Stomach (tissue), 9 donors: ENCODE results near the gene PPP2R3B. TPM values are rescaled to one million over a fixed set of nuclear protein-coding genes. Genes with fewer than 3 reads are reported as not detected.

Experiments used
- DNase-seq, 2 donors: peaks; one replicate each; pipeline versions ENCODE4 v3.0.0 to v3.0.0-alpha.2; 2013 to 2019
- H3K27ac ChIP-seq, 5 donors: fragments of 200-600 bp in 4 of 5; sonication (generic) in 4 of 5; one replicate each; pipeline ENCODE4 v1.5.1; 2013 to 2019; ENCODE audit warnings: mild to moderate bottlenecking in 1 of 5, moderate library complexity in 1 of 5
- H3K27me3 ChIP-seq, 3 donors: fragments of 200-600 bp; sonication (generic); one replicate each; pipeline ENCODE4 v1.5.1; 2017 to 2019; ENCODE audit warnings: mixed run types in 1 of 3
- H3K36me3 ChIP-seq, 4 donors: fragments of 200-600 bp; sonication (generic); 1 replicate in 3 of 4; 2 replicates in 1 of 4; pipeline ENCODE4 v1.5.1; 2016 to 2019
- H3K4me1 ChIP-seq, 4 donors: fragments of 200-600 bp; sonication (generic); one replicate each; pipeline ENCODE4 v1.5.1; 2016 to 2019
- H3K4me3 ChIP-seq, 4 donors: fragments of 200-600 bp; sonication (generic) in 3 of 4; one replicate each; pipeline ENCODE4 v1.5.1; 2016 to 2019; ENCODE audit warnings: mild to moderate bottlenecking in 1 of 4
- H3K9me3 ChIP-seq, 4 donors: fragments of 200-600 bp; sonication (generic); one replicate each; pipeline ENCODE4 v1.5.1; 2016 to 2019
- EP300 ChIP-seq: sonication (generic); formaldehyde crosslinking; IDR thresholded peaks from one replicate; pipeline ENCODE4 v1.6.1; 2017; ENCODE audit warnings: antibody characterized with exemption
- POLR2A ChIP-seq, 4 donors: fragments of 450-650 bp; IDR thresholded peaks; one replicate each; pipeline ENCODE4 v1.6.1; 2016; ENCODE audit warnings: antibody characterized with exemption in 4 of 4, control low read depth in 2 of 4, mild to moderate bottlenecking in 1 of 4, moderate library complexity in 1 of 4
- POLR2AphosphoS5 ChIP-seq, 3 donors: sonication (generic); formaldehyde crosslinking; IDR thresholded peaks; one replicate each; pipeline ENCODE4 v1.6.1; 2016; ENCODE audit warnings: antibody characterized with exemption in 3 of 3
- WGBS, 5 donors: extraction: QIAGEN DNeasy Blood & Tissue Kit in 3 of 5; methylation state at CpG; one replicate each; pipeline versions ENCODE4 v1.1.5 to v1.1.7; 2013 to 2018; 5-methylcytosine and 5-hydroxymethylcytosine counted together
- intact Hi-C: fragments of 100-400 bp; cut with DNase I; formaldehyde crosslinking; loops from one replicate; pipeline ENCODE4 v1.15.1; 2023; ENCODE audit warnings: low total_unique reads
- polyA plus RNA-seq, 3 donors: library from polyadenylated mRNA; stranded (reverse); fragments of 200-250 nt; gene quantifications; one replicate each; pipeline ENCODE4 v1.2.3, GENCODE V29; 2013
- total RNA-seq, 5 donors: library from RNA; depleted of rRNA; stranded (reverse); fragments of >200 nt; gene quantifications; one replicate each; pipeline versions ENCODE4 v1.1.0 to v1.2.3, GENCODE V29; 2014 to 2016
- TF ChIP-seq, protein P1 (sequence below), 7 experiments: fragments of 450-650 bp in 4 of 7; fragments of 200-600 bp in 3 of 7; sonication (generic) in 3 of 7; IDR thresholded peaks; one replicate each; pipeline ENCODE4 v1.5.1; 2016 to 2019; ENCODE audit warnings: antibody characterized with exemption in 7 of 7, control low read depth in 2 of 7, mild to moderate bottlenecking in 1 of 7
- donor health status: healthy with polysubstance abuse.
- donor health status: Bipolar disorder and iron deficiency.
- donor health status: healthy.

The PPP2R3B gene
- total and polyA plus RNA-seq, 8 donors, result 5.3 to 31.7 (median 15.0) TPM

GRCh38 chrX:318739-319578 lies 67.7 kb downstream of the PPP2R3B start, which contains the start of gene GTPBP6:
TSS of gene GTPBP6 (minus strand) at chrX:318796. CDS start at chrX:318787, 9 bp downstream.
- no peaks in the 10 kb centered on the region for H3K9me3 ChIP-seq
- peak; percentile 99 to 100 for DNase-seq
- TF ChIP-seq POLR2A (IDR thresholded peaks at IDR 0.05) (no peak), EP300 (no peak), POLR2AphosphoS5 (IDR thresholded peaks at IDR 0.05) (peak in 2 of 3 donors; percentile 57 to 83)
- TF ChIP-seq, protein P1, sequence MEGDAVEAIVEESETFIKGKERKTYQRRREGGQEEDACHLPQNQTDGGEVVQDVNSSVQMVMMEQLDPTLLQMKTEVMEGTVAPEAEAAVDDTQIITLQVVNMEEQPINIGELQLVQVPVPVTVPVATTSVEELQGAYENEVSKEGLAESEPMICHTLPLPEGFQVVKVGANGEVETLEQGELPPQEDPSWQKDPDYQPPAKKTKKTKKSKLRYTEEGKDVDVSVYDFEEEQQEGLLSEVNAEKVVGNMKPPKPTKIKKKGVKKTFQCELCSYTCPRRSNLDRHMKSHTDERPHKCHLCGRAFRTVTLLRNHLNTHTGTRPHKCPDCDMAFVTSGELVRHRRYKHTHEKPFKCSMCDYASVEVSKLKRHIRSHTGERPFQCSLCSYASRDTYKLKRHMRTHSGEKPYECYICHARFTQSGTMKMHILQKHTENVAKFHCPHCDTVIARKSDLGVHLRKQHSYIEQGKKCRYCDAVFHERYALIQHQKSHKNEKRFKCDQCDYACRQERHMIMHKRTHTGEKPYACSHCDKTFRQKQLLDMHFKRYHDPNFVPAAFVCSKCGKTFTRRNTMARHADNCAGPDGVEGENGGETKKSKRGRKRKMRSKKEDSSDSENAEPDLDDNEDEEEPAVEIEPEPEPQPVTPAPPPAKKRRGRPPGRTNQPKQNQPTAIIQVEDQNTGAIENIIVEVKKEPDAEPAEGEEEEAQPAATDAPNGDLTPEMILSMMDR (IDR thresholded peaks at IDR 0.05), result peak in 2 of 7 experiments; percentile 12 to 20
- H3K4me3 ChIP-seq, result peak within 1 kb of the TSS; percentile 80 to 97 (median 90)
- H3K4me1 ChIP-seq, result peaks cover 16 to 50% (median 37%) of the 10 kb centered on the region in 4 donors
- WGBS, 5 donors, result 0 to 1% (median 0%) methylated on average over 8 to 97 of the region's 97 CpGs
- peaks cover 11 to 26% (median 24%) of the 10 kb centered on the region in 4 donors for H3K36me3 ChIP-seq
- intact Hi-C loops, result no loop called here
- peaks cover 0 to 1% (median 0%) of the 10 kb centered on the region in 3 donors for H3K27me3 ChIP-seq
- H3K27ac ChIP-seq, result peak within 1 kb of the TSS; percentile 95 to 100 (median 97)

- H3K4me1 ChIP-seq, result peaks cover 16 to 45% (median 36%) of the 10 kb centered on the region in 4 donors
- intact Hi-C loops, result no loop called here
Observed at GRCh38 chrX:318068-318738, 68.5 kb downstream of the PPP2R3B start.

DNA sequence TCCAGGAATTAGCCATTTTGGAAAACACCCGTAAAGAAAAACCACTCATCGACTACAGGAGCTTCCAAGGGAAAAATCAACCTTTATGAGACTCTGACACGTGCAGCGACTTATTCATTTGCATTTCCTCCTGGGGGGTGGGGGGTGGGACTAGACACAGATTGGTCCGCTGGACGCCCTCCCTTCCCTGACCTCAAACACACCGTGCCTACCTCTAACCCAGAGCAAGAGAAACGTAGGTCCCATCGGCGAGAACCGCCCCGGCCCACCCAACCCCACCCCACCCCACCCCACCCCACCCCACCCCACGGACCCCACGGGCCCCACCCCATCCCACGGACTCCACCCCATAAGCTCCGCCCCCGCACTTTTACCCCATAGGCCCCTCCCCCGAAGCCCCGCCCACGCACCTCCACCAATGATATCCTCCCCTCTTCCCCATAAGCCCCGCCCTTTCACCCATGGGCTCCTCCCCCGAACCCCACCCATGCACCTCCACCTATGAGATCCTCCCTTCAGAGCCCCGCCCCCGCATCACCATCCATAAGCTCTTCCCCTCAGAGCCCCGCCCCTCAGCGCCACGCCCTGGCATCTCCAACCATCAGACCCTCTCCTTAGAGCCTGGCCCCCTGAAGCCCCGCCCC lies 69.2 kb downstream of the PPP2R3B start:
- TF ChIP-seq, protein P1 (IDR thresholded peaks at IDR 0.05), result no peak
- no peak for TF ChIP-seq POLR2A (IDR thresholded peaks at IDR 0.05)
- TF ChIP-seq POLR2AphosphoS5 (IDR thresholded peaks at IDR 0.05), result no peak
- no peak for TF ChIP-seq EP300
- Histone ChIP-seq H3K27me3 (no peaks in the 10 kb centered on the region), H3K4me3 (peak overlapping the region; percentile 80 to 97 (median 90)), H3K9me3 (no peaks in the 10 kb centered on the region), H3K36me3 (peaks cover 21 to 40% (median 38%) of the 10 kb centered on the region in 4 donors), H3K4me1 (peaks cover 16 to 40% (median 33%) of the 10 kb centered on the region in 4 donors), H3K27ac (peak overlapping the region; percentile 69 to 100 (median 96))
- intact Hi-C loops, result no loop called here
- 45 to 55% (median 51%) methylated on average over 14 to 28 of the region's 28 CpGs for WGBS, 5 donors
- no peak for DNase-seq

More at GRCh38 chrX:318068-318738, 68.5 kb downstream of the PPP2R3B start:
- peak overlapping the region; percentile 80 to 97 (median 90) for H3K4me3 ChIP-seq
- H3K27ac ChIP-seq, result peak overlapping the region; percentile 95 to 100 (median 97)
- WGBS, 5 donors, result 0 to 2% (median 0%) methylated on average over 22 to 61 of the region's 61 CpGs
- H3K36me3 ChIP-seq, result peaks cover 15 to 33% (median 32%) of the 10 kb centered on the region in 4 donors
- peak; percentile 99 for DNase-seq
- no peaks in the 10 kb centered on the region for H3K9me3 ChIP-seq
- TF ChIP-seq POLR2AphosphoS5 (IDR thresholded peaks at IDR 0.05) (peak in 1 of 3 donors; percentile 6), POLR2A (IDR thresholded peaks at IDR 0.05) (peak in 1 of 4 donors; percentile 46)
- TF ChIP-seq, protein P1 (IDR thresholded peaks at IDR 0.05), result no peak
- no peaks in the 10 kb centered on the region for H3K27me3 ChIP-seq
